ENCODE data around the gene ZNF598. TPM values are rescaled to one million over a fixed set of nuclear protein-coding genes. Genes with fewer than 3 reads are reported as not detected.

The ZNF598 gene
- total RNA-seq, 1 experiment from 2014 or later: 70.9 TPM

DNA sequence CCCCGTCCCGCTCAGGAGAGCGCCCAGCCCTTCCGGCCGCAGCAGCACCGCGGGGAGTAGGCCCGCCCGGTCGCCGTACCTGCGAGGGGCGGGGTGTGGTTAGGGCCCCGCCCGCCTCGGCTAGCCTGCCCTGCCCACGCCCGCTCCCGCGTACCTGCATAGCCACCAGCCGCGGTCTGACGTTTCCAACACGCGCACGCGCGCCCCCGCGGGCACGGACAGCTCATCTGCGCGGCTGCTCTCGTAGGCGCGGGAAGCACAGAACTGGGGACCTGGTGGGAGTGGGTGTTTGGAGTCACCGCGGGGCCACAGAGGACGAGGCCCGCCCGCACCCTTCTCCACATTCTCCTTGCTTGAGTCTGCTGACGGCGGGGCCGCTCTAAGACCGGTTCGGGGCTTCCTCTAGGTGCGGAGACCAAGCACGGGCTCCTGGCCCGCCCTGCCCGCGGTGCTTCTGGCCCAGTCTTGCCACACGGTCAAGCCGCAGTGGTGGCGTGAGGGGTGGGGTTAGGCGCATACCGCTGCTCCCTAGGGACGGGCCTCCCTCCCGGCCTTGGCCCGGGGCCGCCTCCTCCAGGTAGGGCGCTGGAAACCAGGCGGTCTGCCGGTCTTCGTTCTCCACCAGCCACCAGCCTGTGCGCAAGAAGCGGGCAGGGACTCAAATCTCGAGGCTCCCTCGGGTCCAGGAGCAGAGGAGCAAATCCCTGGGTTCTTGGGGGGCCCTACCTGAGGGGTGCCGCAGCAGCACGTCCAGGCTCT is 30.2 kb downstream of the ZNF598 start:
- DNase-seq: peak; percentile 78
- Histone ChIP-seq H4K20me1 (ENCODE audit: control insufficient read depth, insufficient read depth, insufficient read length) (no peaks in the 10 kb centered on the region), H3K23me2 (ENCODE audit: insufficient read length, low read depth, low read length, poor library complexity, severe bottlenecking) (peaks cover 17% of the 10 kb centered on the region), H3K9me3 (ENCODE audit: control insufficient read depth, low read depth, low read length) (no peaks in the 10 kb centered on the region), H4K91ac (ENCODE audit: insufficient read length, low read depth, low read length) (no peak overlapping the region), H2BK120ac (ENCODE audit: low read depth, low read length, poor library complexity, severe bottlenecking) (no peak overlapping the region), H3K79me1 (ENCODE audit: insufficient read depth, low read depth, low read length, poor library complexity, severe bottlenecking) (no peaks in the 10 kb centered on the region), H3T11ph (ENCODE audit: low read length) (no peak overlapping the region), H3K56ac (ENCODE audit: insufficient read length, low read depth, low read length) (no peak overlapping the region), H2BK15ac (ENCODE audit: low read depth, low read length) (no peak overlapping the region), H3K4me1 (ENCODE audit: insufficient read depth, low read length) (no peaks in the 10 kb centered on the region), H3K18ac (ENCODE audit: insufficient read length, low read depth, low read length) (no peak overlapping the region), H3K4me2 (ENCODE audit: insufficient read depth, insufficient read length, low read length) (peak overlapping the region; percentile 40), H3K14ac (ENCODE audit: insufficient read depth, low read length) (no peak overlapping the region), H4K8ac (replicated peaks; ENCODE audit: insufficient read length, low read depth, low read length) (no peak overlapping the region), H3K27ac (ENCODE audit: insufficient read length, low read depth, low read length) (no peak overlapping the region), H2BK12ac (ENCODE audit: insufficient read length, low read depth, low read length) (no peak overlapping the region), H3K79me2 (ENCODE audit: insufficient read depth, low read length) (no peaks in the 10 kb centered on the region), H4K5ac (ENCODE audit: insufficient read length, low read depth, low read length) (no peak overlapping the region), H3K4ac (ENCODE audit: low read depth, low read length) (no peak overlapping the region), H3K23ac (ENCODE audit: insufficient read length, low read depth, low read length) (no peak overlapping the region), H2AK5ac (ENCODE audit: insufficient read length, low read length) (no peak overlapping the region), H3K9ac (ENCODE audit: extremely low read depth, insufficient read length, low read length) (no peak overlapping the region), H3K27me3 (ENCODE audit: insufficient read depth, low read length) (peaks cover 22% of the 10 kb centered on the region), H2BK5ac (ENCODE audit: insufficient read length, low read length) (no peak overlapping the region), H2AFZ (ENCODE audit: low read length) (no peak overlapping the region), H2BK20ac (ENCODE audit: low read depth, low read length, poor library complexity, severe bottlenecking) (no peak overlapping the region)
- H3K36me3 Mint-ChIP-seq (ENCODE audit: insufficient read depth in 1 of 3, low read depth in 3 of 3): peaks cover 10 to 23% (median 22%) of the 10 kb centered on the region in 3 experiments
- H3K27ac Mint-ChIP-seq: no peak overlapping the region
- H3K27me3 Mint-ChIP-seq (ENCODE audit: low read depth): peaks cover 40% of the 10 kb centered on the region
- H3K4me1 Mint-ChIP-seq: peaks cover 13 to 18% of the 10 kb centered on the region in 2 experiments
- WGBS (ENCODE audit: extremely low coverage, insufficient read length, low lambda C conversion rate): no CpG with 5 or more reads among the region's 70 CpGs
- no peaks in the 10 kb centered on the region for H3K9me3 Mint-ChIP-seq
- peak overlapping the region; percentile 53 to 70 for H3K4me3 Mint-ChIP-seq
- TF ChIP-seq CTCF (conservative IDR thresholded peaks at IDR 0.05): no peak
